NCI-H1436 (cell line): ENCODE data around the gene TEKT5.
"Not testable (repeated sequence)": the region's sequence is repeated elsewhere in the genome, so short reads cannot be mapped to it uniquely, and the experiment has no call there.

Source experiments
- DNase-seq: peaks from one replicate; lab custom pipeline; 2025; lab: John Stamatoyannopoulos, UW

TEKT5 gene

GRCh38 chr16:10633429-10633828 lies 61.3 kb downstream of the TEKT5 start:
- DNase-seq: not testable (repeated sequence)

- no peak for DNase-seq
Measured at GRCh38 chr16:10631886-10632285, 62.8 kb downstream of the TEKT5 start.

GRCh38 chr16:10629592-10629963 lies 65.2 kb downstream of the TEKT5 start:
- no peak for DNase-seq

- no peak for DNase-seq
Measured at GRCh38 chr16:10625595-10626357, 69.0 kb downstream of the TEKT5 start.

GRCh38 chr16:10624527-10624926 lies 70.2 kb downstream of the TEKT5 start:
- no peak for DNase-seq

GRCh38 chr16:10623059-10623458 lies 71.7 kb downstream of the TEKT5 start:
- DNase-seq: no peak

GRCh38 chr16:10622036-10622921 lies 72.5 kb downstream of the TEKT5 start:
- no peak for DNase-seq

- DNase-seq: not testable (repeated sequence)
Measured at GRCh38 chr16:10621216-10621949, 73.3 kb downstream of the TEKT5 start.

- DNase-seq: no peak
Measured at GRCh38 chr16:10620120-10620519, 74.6 kb downstream of the TEKT5 start.

GRCh38 chr16:10619271-10619849 lies 75.4 kb downstream of the TEKT5 start:
- peak; percentile 18 for DNase-seq

- DNase-seq: no peak
Measured at GRCh38 chr16:10618710-10619209, 76.0 kb downstream of the TEKT5 start.

- DNase-seq: no peak
Measured at GRCh38 chr16:10617662-10618420, 76.9 kb downstream of the TEKT5 start.

- DNase-seq: peak; percentile 9
Measured at GRCh38 chr16:10616756-10617640, 77.7 kb downstream of the TEKT5 start.

- no peak for DNase-seq
Measured at GRCh38 chr16:10616419-10616755, 78.3 kb downstream of the TEKT5 start.

- DNase-seq: no peak
Measured at GRCh38 chr16:10614685-10615084, 80.0 kb downstream of the TEKT5 start.

- DNase-seq: no peak
Measured at GRCh38 chr16:10613785-10614485, 80.8 kb downstream of the TEKT5 start.

GRCh38 chr16:10612649-10613179 lies 82.0 kb downstream of the TEKT5 start:
- no peak for DNase-seq

- DNase-seq: no peak
Measured at GRCh38 chr16:10611825-10612342, 82.8 kb downstream of the TEKT5 start.
